Measurements from ENCODE around the gene CLPSL2.
"Not testable (repeated sequence)": the region's sequence is repeated elsewhere in the genome, so short reads cannot be mapped to it uniquely, and the experiment has no call there.

CLPSL2 gene, protein sequence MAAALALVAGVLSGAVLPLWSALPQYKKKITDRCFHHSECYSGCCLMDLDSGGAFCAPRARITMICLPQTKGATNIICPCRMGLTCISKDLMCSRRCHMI

DNA sequence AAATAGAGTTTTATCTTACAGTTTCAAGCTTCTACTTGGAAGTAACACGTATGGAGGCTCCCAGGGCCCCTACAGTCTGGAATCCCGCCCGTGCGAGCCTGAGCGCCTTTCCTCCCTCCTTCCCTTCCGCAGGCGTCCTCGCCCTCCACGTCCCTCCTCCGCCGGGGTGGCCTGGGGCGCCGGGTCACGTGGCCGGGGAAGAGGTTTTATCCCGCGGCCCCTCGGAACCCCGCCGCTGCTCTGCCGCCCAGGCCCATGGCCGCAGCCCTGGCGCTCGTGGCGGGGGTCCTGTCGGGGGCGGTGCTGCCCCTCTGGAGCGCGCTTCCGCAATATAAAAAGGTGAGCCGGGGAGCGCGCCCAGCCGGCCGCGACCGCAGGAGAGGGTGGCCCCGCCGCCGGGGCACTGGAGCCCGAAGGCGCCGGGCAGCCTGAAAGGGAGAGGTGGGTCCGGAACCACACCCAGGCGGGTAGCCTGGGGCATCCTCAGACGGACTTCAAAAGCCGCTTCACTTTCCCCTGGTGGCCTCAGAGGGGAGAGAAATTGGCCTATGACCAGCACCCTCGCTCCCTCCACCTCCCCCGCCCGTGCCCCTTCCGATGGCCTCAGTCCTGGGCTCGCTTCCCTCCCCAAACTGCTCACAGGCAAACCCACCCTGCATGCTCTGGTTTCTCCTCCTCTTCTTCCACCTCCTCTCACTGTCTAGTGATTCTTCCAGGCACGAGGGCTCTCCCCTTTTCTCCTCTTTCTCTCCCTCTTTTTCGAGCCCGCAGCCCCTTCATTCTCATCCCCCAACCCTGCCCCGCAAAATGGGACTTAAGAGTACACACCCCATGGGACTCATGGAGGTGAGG, at the start of gene CLPSL2:
CLPSL2 (plus strand) TSS at position 235 of the 852 bp plus-strand sequence; CDS start at position 256, 21 bp downstream.
- no peak for DNase-seq

DNA sequence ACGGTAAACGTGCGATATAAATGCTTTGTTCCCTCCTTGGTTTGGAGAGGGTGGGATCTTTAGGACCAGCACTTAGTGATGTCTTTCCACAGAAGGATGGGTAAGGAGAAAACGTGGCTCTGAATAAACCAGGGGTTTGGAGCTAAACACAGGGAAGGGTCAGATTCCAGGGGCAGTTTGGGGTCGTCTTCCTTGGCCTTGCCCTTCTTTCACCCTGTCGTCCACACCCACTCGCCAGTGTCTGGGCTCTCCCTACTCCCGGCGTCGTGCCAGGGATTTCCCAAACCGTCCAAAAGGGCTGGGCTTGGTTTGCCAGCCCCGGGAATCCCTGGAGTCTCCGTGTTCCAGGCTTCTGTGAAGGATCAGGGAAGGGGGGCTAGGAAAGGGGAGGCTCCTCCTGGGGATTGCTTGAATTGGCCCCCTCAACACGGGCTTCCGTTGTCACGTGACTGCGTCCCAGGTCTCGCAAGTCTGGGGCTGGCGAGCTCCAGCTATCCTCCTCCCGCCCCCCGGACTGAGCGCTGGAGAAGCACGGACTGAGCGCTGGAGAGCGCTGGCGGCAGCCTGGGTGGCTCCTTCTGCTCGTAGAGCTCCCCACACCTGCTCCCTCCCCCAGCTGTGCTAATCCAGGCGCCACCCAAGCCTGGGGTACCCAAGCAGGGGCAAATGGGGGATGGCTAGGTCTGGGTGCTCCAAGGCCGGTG, 49.0 kb upstream of the CLPSL2 start:
- no peak for DNase-seq

DNA sequence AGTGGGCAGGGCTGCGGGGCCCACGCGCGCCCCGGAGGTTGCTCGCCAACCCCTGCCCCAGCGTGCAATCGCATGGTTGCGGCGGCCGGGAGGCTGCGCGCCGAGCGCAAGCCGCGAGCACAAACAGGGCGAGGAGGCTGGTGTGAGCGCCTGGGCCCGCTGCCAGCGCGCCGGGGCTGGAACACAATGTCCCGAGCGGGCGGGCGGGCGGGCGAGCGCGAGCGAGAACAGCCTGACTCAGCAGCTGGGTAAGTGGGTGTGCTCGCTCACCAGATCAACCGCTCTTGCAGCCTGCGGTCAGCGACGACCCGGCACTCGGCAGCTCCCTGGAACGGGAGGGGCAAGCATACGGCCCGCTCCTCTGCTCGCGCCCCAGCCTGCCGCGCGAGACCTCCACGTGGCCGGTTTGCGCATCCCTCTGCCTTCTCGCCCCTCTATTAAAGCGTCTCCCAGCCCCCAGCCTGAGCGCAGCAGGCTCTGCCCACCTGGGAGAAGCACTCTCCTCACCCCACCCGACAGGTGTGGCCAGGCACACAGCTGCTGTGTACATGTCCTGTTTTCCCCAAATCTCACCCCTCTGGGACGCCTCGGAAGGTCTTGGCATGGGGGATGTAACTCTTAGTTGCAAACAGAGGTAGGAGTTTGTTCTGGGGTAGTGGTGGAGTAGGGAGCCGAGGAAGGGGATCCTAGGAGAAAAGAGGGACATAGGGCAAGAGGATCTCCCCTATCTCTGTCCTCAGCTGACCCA, 48.3 kb upstream of the CLPSL2 start:
- DNase-seq = peak; percentile 93

DNA sequence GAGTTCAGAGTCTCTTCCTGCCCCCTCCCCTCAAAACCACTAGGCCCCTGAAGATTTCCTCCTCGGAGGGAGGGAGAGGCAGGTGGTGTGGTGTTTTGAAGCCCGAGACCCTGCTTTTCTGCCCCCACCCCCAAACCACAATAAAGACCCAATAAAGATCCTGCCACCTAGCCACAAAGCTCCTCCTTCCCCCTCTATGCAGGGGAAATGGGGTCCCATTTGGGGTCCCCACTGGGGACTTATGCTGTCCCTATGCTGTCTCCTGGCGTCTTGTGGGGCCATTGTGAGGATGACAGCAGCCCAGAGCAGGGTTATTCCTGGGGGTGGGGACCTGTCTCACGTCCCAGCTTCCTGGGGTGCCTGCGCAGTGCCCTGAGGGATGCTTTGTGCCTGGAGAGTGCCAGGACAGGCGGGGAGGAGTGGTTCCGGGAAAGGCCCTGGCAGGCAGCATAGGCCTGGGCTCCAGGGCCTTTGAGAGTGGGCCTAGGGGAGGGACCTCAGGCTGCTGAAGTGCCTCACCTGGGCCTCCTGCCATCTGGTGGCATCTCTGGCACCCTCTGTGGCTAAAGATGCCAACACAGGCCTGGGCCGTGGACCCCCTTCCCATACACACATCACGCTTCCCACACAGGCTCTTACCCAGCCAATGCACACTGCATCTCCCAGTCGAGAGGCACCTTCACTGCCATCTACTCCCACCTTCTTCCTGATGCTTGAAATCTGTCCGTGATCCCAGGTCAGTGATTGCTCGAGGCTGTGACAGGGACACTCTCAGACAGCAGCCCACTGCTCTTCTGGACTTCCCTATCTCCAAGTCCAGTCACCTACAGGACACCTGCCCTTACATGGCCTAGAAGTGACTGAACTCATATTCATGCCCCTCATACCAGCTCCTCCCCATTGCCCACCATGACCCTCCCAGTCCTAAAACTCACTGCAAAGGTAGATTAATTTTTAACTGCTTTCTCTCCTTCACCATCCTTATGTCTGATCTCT, 47.4 kb upstream of the CLPSL2 start:
- DNase-seq = no peak

DNA sequence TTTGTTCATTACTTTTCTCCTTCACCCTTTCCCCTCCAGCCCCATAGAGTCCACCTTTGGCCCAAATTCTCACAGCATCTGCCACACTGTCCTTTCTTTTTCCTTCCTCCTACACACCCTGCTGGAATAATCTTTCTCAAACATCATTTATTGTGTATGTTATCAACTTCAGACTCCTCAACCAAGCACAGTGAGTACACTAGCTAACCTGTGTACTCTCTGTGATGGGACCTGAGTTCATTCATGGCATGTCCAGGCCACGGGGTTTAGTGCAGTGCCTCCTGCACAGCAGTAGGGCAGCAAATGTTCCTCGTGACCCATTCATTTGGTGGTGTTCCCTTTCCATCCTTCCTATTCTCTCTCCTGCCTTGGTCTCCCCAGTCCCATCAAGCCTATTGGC, 46.7 kb upstream of the CLPSL2 start:
- no peak for DNase-seq

DNA sequence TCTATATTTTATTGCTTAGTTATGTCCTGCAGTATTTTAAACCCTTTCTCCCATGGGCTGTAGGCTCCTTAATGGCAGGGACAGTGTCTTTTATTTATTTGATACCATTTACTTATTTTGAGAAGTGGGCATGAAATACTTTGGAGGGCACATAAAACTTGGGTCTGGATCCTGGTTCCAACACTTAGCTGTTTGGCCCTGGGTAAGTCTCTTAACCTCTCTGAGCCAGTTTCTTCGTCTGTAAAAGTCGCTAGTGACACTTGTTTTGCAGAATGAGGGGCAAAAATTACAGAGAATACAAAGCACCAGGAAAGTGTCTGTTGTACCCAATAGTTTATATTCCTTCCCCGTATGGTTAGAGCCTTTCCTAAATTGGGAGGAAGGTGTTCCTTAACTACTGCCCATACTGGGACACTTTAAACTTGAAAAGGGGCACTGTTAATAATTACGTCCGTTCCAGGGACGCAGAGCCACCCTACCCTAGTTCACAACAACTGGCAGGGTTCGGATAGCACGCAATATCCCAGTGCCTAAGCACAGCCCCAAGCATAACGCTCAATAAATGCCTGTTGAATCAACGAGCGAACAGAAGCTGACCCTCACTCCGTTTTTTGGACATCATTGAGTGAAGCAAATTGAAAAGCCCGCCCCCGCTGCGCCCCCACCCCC, 45.5 kb upstream of the CLPSL2 start:
- no peak for DNase-seq

DNA sequence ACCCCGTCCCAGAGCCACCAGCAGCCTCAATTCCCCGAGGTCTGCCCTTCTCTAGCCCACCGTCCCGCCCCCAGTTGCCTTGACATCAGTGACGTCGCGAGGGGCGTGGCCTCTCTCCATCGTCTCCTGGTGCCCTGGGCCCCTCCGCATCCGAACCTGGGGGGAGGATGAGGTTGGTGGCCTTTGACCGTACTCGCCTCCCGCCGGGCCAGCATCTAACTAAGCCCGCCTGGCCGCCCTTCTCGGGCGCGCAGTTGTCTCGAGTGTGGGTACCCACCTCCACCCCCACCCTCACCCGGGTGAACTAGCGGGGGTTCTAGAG, 45.0 kb upstream of the CLPSL2 start:
- DNase-seq = peak; percentile 95

DNA sequence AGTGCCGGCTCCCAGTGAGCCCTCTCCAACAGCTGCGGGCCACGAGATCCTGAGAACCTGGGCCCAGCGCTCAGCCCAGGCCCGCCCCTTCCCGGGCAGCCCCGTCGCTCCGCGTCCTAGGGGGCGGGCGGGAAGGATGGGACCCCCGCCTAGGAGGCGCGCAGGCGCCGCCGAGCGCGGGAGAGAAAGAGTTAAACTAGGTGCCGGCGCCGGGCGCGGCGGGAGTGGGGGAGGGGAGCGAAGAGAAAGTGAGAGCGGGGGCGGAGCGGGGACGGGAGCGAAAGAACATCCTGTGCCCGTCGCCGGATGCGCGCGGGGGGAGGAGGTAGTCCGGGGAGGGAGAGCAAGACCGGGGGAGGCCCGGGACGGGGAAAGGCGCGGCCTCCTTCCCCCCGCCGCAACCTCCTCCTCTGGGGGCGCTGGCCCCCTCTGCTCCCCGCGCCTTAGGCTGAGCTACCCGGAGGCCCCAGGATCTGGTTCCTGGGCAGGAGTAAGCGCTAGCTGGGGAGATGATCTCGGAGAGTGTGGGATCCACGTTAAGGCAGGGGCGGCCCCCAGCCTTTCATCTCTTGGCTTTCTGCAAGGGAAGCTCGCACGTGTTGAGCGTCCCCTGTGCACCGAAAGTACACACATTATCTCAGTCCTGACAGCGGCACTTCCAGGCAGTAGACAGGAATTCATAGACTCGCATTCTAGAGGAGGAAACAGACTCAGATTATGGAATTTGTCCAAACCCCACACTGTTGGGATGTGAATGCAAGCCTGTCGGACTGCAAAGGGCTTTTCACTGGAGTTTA, 44.5 kb upstream of the CLPSL2 start:
- DNase-seq = peak; percentile 95

DNA sequence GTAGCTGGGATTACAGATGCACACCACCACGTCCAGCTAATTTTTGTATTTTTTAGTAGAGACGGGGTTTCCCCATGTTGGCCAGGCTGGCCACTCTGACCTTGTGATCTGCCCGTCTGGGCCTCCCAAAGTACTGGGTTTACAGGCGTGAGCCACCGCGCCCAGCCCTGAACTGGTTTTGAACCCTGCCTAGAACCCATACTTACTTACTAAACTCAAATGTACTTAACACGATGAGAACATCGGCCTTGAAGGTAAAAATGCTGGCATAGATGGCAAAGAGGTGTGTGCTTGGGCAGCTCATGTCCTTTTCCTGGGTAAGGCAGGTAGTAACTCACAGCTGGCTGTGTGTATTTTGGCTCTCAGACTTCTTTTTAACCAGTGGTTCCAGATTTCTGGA, 42.8 kb upstream of the CLPSL2 start:
- no peak for DNase-seq

DNA sequence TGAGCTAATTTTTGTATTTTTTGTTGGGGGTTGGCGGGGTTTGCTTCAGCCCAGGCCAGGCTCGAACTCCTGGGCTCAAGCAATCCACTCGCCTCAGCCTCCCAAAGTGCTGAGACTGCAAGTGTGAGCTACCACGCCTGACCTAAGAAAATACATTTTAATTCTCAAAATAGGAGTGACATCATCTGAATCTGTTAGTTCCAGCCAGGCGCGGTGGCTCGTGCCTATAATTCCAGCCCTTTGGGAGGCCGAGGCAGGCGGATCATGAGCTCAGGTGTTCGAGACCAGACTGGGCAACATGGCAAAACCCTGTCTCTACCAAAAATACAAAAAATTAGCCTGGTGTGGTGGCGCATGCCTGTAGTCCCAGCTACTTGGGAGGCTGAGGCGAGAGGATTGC, 42.1 kb upstream of the CLPSL2 start:
- DNase-seq = not testable (repeated sequence)

DNA sequence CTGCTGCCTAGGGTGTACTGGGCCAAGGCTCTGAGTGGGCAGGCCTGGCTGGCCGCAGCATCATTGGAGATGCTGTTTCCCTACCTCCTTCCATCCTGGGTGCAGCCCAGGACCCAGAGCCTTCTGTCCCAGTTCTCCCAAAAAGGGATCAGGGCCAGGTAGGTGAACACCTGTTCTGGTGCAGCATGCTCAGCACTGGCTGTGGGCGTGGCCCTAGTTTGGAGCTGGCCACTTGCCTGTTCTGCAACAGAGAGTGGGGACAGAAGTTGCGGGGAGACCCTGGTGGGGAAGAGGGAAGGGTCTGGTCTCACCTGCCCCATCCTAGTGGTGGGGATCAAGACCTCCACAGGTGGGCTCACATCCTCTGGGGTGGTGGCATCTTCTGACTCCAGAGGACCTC, 40.9 kb upstream of the CLPSL2 start:
- DNase-seq = no peak

DNA sequence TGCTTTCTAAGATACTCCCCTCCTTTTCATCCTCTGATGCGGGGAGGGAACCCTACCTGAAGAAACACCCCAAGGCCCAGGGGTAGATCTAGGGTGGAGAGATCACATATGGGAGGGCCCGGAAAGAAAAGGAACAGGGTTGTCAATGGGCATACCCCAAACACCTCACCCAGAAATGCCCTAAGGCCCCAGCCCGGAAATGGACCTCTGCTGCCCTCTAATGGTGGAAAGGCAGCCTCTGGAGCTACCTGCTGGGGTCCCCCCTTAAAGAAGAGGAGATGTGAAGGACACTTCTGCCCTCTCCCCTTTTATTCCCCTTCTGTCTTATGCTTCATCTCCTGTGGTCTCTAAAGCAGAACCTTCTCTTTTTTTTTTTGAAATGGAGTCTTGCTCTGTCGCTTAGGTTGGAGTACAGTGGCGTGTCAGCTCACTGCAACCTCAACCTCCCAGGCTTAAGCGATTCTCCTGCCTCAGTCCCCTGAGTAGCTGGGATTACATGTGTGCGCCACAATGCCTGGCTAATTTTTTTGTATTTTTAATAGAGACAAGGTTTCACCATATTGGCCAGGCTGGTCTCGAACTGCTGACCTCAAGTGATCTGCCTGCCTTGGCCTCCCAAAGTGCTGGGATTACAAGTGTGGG, 40.0 kb upstream of the CLPSL2 start:
- peak; percentile 85 for DNase-seq

DNA sequence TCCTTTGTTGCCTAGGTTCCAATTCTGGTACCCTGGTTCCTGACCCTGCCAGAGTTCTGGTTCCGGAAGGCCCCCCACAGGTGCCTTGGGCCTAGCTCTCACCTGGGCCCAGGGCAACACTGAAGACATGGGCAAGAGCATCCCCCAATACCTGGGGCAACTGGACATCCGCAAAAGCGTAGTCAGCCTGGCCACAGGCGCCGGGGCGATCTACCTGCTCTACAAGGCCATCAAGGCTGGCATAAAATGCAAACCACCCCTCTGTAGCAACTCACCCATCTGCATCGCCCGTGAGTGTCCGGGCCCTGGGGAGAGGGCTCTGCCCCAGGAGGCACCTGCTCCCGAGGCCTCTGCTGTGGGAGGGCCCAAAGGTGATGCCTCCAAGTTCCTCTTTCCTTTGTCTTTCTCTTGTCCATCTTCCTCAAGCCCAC, 39.4 kb upstream of the CLPSL2 start, which contains the start of gene ARMC12:
ARMC12 (plus strand) TSS at position 51 of the 431 bp plus-strand sequence; CDS start at position 128, 77 bp downstream.
- no peak for DNase-seq

DNA sequence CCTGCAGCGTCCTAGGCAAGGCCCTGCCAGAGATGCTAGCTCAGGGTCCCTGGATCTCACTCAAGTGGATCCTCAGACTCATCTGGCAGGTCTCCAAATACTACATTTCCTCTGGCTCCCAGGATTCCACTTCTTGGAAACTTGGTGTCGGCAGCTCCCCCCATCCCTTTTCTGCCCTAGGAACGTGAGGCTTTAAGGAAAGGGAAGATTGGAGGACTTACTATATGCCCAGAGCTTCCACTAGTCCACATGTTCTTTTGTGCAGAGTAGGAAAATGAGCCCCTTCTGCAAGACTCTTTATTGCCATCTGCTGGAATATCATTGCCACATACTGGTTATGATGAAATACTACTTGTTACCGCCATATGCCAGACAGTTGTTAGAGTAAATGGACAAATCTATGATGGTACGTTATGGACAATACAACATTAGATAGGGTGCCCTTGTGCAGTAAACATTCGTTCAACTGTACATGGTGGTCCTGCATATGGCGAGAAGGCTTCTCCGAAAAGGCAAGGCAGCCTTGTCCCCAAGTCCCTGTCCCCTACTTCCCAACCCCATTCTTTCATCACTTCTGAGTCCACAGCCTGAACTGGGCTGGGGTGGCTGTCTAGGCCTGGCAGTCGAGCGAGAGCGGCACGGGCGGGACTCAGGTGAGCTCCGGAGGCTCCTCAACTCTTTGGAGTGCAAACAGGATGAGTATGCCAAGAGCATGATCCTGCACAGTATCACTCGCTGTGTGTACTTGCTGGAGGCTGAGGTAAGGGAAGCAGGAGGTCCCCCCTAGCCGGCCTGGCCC, 38.8 kb upstream of the CLPSL2 start:
- DNase-seq = peak; percentile 80

DNA sequence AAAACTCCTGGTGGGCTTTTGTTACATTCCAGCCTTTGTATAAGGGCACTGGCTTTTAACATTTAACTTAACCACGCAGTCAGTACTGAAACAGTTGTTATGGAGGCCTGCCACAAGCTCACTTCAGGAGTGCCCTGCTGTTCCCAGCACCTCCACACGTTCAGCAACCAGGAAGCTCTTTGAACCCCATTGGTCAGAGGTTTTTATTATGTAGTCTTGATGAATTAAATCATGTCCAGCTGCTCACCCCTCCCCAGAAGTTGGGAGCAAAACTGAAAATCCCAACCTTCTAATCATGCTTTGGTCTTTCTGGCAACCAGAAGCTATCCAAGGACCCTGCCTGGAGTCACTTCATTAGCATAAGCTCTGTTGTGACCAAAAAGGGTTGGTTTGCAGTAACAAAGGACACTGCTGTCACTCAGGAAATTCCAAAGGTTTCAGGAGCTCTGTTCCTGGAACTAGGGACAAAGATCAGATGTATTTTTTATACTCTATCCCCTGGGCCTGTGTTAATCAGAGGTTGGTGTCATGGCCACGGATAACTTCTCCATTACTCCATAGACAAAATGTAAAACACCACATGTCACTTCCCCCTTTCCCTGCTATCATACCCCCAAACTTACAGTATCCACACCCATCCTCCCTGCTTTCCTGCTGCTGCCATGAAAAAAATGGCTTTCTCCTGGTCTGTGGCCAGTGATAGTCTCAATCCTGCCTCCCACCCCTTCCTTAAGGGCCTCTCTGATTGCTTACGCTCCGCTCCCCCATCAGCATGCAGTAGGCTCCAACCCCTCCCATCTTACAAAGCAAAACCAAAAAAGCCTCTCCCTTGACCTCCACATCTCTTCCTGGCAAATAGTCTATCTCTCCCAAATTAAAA, 36.5 kb upstream of the CLPSL2 start:
- DNase-seq = no peak

DNA sequence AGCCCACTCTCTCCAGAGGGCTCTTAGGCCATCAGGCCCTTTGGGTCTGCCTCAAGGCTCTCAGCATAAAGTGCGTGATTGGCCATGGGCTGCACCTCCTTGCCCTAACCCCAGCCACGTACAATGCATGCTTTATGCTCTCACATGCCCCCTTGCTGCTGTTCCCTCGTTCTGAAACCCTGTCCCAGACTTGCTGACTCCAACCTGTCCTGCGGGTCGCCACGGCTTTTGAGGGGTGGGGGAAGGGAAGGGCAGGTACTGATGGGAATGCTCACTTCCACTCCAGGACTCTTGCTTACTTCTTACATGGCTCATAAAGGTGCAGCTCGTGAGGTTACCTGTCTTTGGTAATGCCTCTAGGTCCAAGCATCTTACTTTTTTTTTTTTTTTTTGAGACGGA, 33.6 kb upstream of the CLPSL2 start:
- DNase-seq = no peak

DNA sequence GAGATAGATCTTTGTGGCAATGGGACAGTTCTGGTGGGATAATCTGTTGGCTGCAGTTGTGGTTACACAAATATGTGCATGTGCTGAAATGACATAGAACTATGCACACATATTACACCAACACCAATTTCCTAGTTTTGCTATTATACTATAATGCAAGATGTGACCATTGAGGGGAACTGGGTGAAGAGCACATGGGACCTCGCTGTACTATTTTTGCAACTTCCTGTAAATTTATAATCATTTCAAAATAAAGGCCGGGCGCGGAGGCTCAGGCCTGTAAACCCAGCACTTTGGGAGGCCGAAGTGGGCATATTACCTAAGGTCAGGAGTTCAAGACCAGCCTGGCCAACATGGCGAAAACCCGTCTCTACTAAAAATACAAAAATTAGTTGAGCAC, 30.9 kb upstream of the CLPSL2 start:
- no peak for DNase-seq

DNA sequence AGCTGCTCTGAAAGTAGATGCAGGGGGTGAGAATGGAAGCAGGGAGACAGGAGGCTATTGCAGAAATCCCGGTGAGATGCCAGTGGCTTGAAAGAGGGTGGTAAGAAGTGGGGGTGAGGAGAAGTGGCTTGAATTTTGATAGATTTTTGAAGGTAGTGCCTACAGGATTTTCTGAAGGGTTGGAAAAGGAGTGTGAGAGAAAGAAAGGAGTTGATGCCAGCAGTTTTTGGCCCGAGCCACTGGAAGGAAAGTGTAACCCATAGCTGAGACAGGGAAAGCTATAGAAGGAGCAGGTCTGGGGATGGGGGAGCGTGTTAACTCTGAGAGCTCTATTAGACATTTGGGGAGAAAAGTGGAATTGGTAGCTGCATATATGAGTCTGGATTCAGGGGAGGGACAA, 29.9 kb upstream of the CLPSL2 start:
- no peak for DNase-seq

Measured in activated CD4-positive, alpha-beta T cell treated with anti-CD3 and anti-CD28 coated beads, Interleukin-2, amount 50 U/mL, for 16 hours (primary cell).